Measurements from ENCODE around the gene MUC6.

The MUC6 gene

GRCh38 chr11:1073261-1073724, 36.8 kb upstream of the MUC6 start:
- Histone ChIP-seq H3K27ac (ENCODE audit: extremely low read depth, low read depth, low read length) (no peak overlapping the region), H3K9me3 (ENCODE audit: control insufficient read depth, insufficient read depth, low read depth, low read length) (no peaks in the 10 kb centered on the region), H3K36me3 (ENCODE audit: control insufficient read depth in 2 of 2, insufficient read depth in 1 of 2, low read length in 2 of 2) (no peaks in the 10 kb centered on the region), H3K4me3 (ENCODE audit: low read depth, low read length) (no peak overlapping the region), H3K4me1 (ENCODE audit: control insufficient read depth, insufficient read depth, low read length) (no peaks in the 10 kb centered on the region)
- POLR2A ChIA-PET: no interaction called here
- TF ChIP-seq ZIC2 (tag by site-specific recombination; IDR thresholded peaks at IDR 0.05): peak; percentile 93
- no peak for TF ChIP-seq ZNF585B (tag by site-specific recombination; IDR thresholded peaks at IDR 0.05)
- CTCF ChIA-PET: no interaction called here

- H3K4me1 ChIP-seq (ENCODE audit: control insufficient read depth, insufficient read depth, low read length): no peaks in the 10 kb centered on the region
- no peaks in the 10 kb centered on the region for H3K36me3 ChIP-seq (ENCODE audit: control insufficient read depth in 2 of 2, insufficient read depth in 1 of 2, low read length in 2 of 2)
- no peak overlapping the region for H3K4me3 ChIP-seq (ENCODE audit: low read depth, low read length)
- no peak overlapping the region for H3K27ac ChIP-seq (ENCODE audit: extremely low read depth, low read depth, low read length)
- TF ChIP-seq ZNF157 (tag by site-specific recombination; IDR thresholded peaks at IDR 0.05) (no peak), ZNF223 (tag by site-specific recombination; IDR thresholded peaks at IDR 0.05) (no peak), ZNF555 (tag by site-specific recombination; conservative IDR thresholded peaks at IDR 0.05) (no peak), ZBTB1 (tag by site-specific recombination; IDR thresholded peaks at IDR 0.05) (no peak), ZNF292 (tag by site-specific recombination; IDR thresholded peaks at IDR 0.05; ENCODE audit: borderline replicate concordance, low read depth) (no peak), ZNF2 (tag by site-specific recombination; IDR thresholded peaks at IDR 0.05) (no peak), ZNF280D (tag by site-specific recombination; IDR thresholded peaks at IDR 0.05) (no peak), ZNF791 (tag by site-specific recombination; IDR thresholded peaks at IDR 0.05) (no peak), ZNF626 (tag by site-specific recombination; IDR thresholded peaks at IDR 0.05) (no peak), ZNF544 (tag by site-specific recombination; IDR thresholded peaks at IDR 0.05) (no peak), ZNF146 (tag by site-specific recombination; IDR thresholded peaks at IDR 0.05) (no peak)
- POLR2A ChIA-PET: no interaction called here
- CTCF ChIA-PET: no interaction called here
- no peaks in the 10 kb centered on the region for H3K9me3 ChIP-seq (ENCODE audit: control insufficient read depth, insufficient read depth, low read depth, low read length)
Observed at GRCh38 chr11:1072821-1073231, 36.3 kb upstream of the MUC6 start.

- Histone ChIP-seq H3K4me3 (ENCODE audit: low read depth, low read length) (no peak overlapping the region), H3K36me3 (ENCODE audit: control insufficient read depth in 2 of 2, insufficient read depth in 1 of 2, low read length in 2 of 2) (no peaks in the 10 kb centered on the region), H3K27ac (ENCODE audit: extremely low read depth, low read depth, low read length) (no peak overlapping the region), H3K4me1 (ENCODE audit: control insufficient read depth, insufficient read depth, low read length) (no peaks in the 10 kb centered on the region), H3K9me3 (ENCODE audit: control insufficient read depth, insufficient read depth, low read depth, low read length) (no peaks in the 10 kb centered on the region)
- CTCF ChIA-PET: no interaction called here
- POLR2A ChIA-PET: no interaction called here
- no peak for TF ChIP-seq FEZF1 (tag by site-specific recombination; IDR thresholded peaks at IDR 0.05)
- 0 out of 2 replicates have a peak, but pooled peaks have one; percentile 19 for TF ChIP-seq GLIS2 (tag by site-specific recombination; IDR thresholded peaks at IDR 0.05)
- TF ChIP-seq ZNF223 (tag by site-specific recombination; IDR thresholded peaks at IDR 0.05): no peak
- TF ChIP-seq ZNF645 (tag by site-specific recombination; IDR thresholded peaks at IDR 0.05): no peak
- no peak for TF ChIP-seq PBX3 (CRISPR knock-in tag; IDR thresholded peaks at IDR 0.05)
- TF ChIP-seq ZBTB49 (tag by site-specific recombination; IDR thresholded peaks at IDR 0.05; ENCODE audit: low read depth): no peak
- TF ChIP-seq ZNF792 (tag by site-specific recombination; IDR thresholded peaks at IDR 0.05): no peak
- TF ChIP-seq OSR2 (tag by site-specific recombination; IDR thresholded peaks at IDR 0.05): no peak
- TF ChIP-seq ZBTB1 (tag by site-specific recombination; IDR thresholded peaks at IDR 0.05): no peak
- TF ChIP-seq SALL2 (tag by site-specific recombination; IDR thresholded peaks at IDR 0.05; ENCODE audit: borderline replicate concordance): no peak
- TF ChIP-seq ZNF398 (tag by site-specific recombination; IDR thresholded peaks at IDR 0.05): peak; percentile 57
Observed at GRCh38 chr11:1072116-1072820, 35.8 kb upstream of the MUC6 start.
